ENCODE measurements around the gene CRB2. TPM values are rescaled to one million over a fixed set of nuclear protein-coding genes. Genes with fewer than 3 reads are reported as not detected.

CRB2 gene
- total RNA-seq, 1 experiment from 2014 or later, result 3.6 TPM

GRCh38 chr9:123322273-123323195, 33.5 kb upstream of the CRB2 start:
- H3K9me3 ChIP-seq (ENCODE audit: control insufficient read depth, low read depth, low read length), result no peaks in the 10 kb centered on the region
- H2BK12ac ChIP-seq (ENCODE audit: insufficient read length, low read depth, low read length), result no peak overlapping the region
- peaks cover 16 to 30% of the 10 kb centered on the region in 2 experiments for H3K4me1 Mint-ChIP-seq
- no peak overlapping the region for H2BK20ac ChIP-seq (ENCODE audit: low read depth, low read length, poor library complexity, severe bottlenecking)
- no peak overlapping the region for H2BK5ac ChIP-seq (ENCODE audit: insufficient read length, low read length)
- H4K91ac ChIP-seq (ENCODE audit: insufficient read length, low read depth, low read length), result no peak overlapping the region
- H3K56ac ChIP-seq (ENCODE audit: insufficient read length, low read depth, low read length), result no peak overlapping the region
- TF ChIP-seq CTCF (conservative IDR thresholded peaks at IDR 0.05), result no peak
- no peaks in the 10 kb centered on the region for H3K27me3 ChIP-seq (ENCODE audit: insufficient read depth, low read length)
- no peak overlapping the region for H2AK5ac ChIP-seq (ENCODE audit: insufficient read length, low read length)
- no peaks in the 10 kb centered on the region for H3K9me3 Mint-ChIP-seq
- H2AFZ ChIP-seq (ENCODE audit: low read length), result no peak overlapping the region
- WGBS (ENCODE audit: extremely low coverage, insufficient read length, low lambda C conversion rate), result no CpG with 5 or more reads among the region's 11 CpGs
- H4K20me1 ChIP-seq (ENCODE audit: control insufficient read depth, insufficient read depth, insufficient read length), result no peaks in the 10 kb centered on the region
- H2BK120ac ChIP-seq (ENCODE audit: low read depth, low read length, poor library complexity, severe bottlenecking), result no peak overlapping the region
- H3K27ac Mint-ChIP-seq, result peak overlapping the region; percentile 1 to 32 (median 7); a peak in 3 of 7 replicates
- H3K4ac ChIP-seq (ENCODE audit: low read depth, low read length), result no peak overlapping the region
- no peak overlapping the region for H3K4me2 ChIP-seq (ENCODE audit: insufficient read depth, insufficient read length, low read length)
- H4K8ac ChIP-seq (replicated peaks; ENCODE audit: insufficient read length, low read depth, low read length), result no peak overlapping the region
- no peaks in the 10 kb centered on the region for H3K79me1 ChIP-seq (ENCODE audit: insufficient read depth, low read depth, low read length, poor library complexity, severe bottlenecking)
- H3K36me3 Mint-ChIP-seq (ENCODE audit: insufficient read depth in 1 of 3, low read depth in 3 of 3), result no peaks in the 10 kb centered on the region
- H3K23me2 ChIP-seq (ENCODE audit: insufficient read length, low read depth, low read length, poor library complexity, severe bottlenecking), result no peaks in the 10 kb centered on the region
- H3K18ac ChIP-seq (ENCODE audit: insufficient read length, low read depth, low read length), result peak overlapping the region; percentile 41
- no peak for DNase-seq
- H3K27ac ChIP-seq (ENCODE audit: insufficient read length, low read depth, low read length), result no peak overlapping the region
- H3T11ph ChIP-seq (ENCODE audit: low read length), result no peak overlapping the region
- H3K14ac ChIP-seq (ENCODE audit: insufficient read depth, low read length), result no peak overlapping the region
- H3K27me3 Mint-ChIP-seq (ENCODE audit: low read depth), result peaks cover 26% of the 10 kb centered on the region
- H4K5ac ChIP-seq (ENCODE audit: insufficient read length, low read depth, low read length), result no peak overlapping the region
- peaks cover 4% of the 10 kb centered on the region; the same call in 1 of the 2 replicates for H3K4me1 ChIP-seq (ENCODE audit: insufficient read depth, low read length)
- H3K4me3 Mint-ChIP-seq, result peak overlapping the region in 1 of 2 experiments; percentile 2; a peak in 3 of 5 replicates
- no peak overlapping the region for H2BK15ac ChIP-seq (ENCODE audit: low read depth, low read length)
- H3K9ac ChIP-seq (ENCODE audit: extremely low read depth, insufficient read length, low read length), result no peak overlapping the region
- H3K79me2 ChIP-seq (ENCODE audit: insufficient read depth, low read length), result no peaks in the 10 kb centered on the region
- H3K23ac ChIP-seq (ENCODE audit: insufficient read length, low read depth, low read length), result no peak overlapping the region

Measured in H9 (cell line).